Spleen (tissue), 7 donors: ENCODE data around the gene CENPM.

Experiments
- CTCF ChIP-seq, 11 experiments: fragments of 200-600 bp in 7 of 11; fragments of 450-650 bp in 4 of 11; sonication (generic) in 4 of 11; IDR thresholded peaks in 8 of 11; conservative IDR thresholded peaks in 3 of 11; 1 replicate in 7 of 11; 2 replicates in 4 of 11; pipeline versions ENCODE4 v1.4.0 to v1.8.0; 2016 to 2021; ENCODE audit warnings: antibody characterized with exemption in 11 of 11, inconsistent platforms in 4 of 11, mild to moderate bottlenecking in 1 of 11
- POLR2AphosphoS5 ChIP-seq, 3 donors: sonication (generic); formaldehyde crosslinking; IDR thresholded peaks; one replicate each; pipeline ENCODE4 v1.5.1; 2017; ENCODE audit warnings: antibody characterized with exemption in 3 of 3
- donor health status: DM: no; HTN: no; CAD: no; lungs with moderate emphysema.
- donor health status: DM: no; HTN: no; CAD: no.
- donor health status: DM: no; HTN: no; CAD: no.

GRCh38 chr22:41892721-41893120 lies 54.2 kb downstream of the CENPM start:
- TF ChIP-seq POLR2AphosphoS5 (IDR thresholded peaks at IDR 0.05) (no peak), CTCF (IDR thresholded peaks at IDR 0.05 in 8 of 11, conservative IDR thresholded peaks at IDR 0.05 in 3 of 11) (no peak)
